Lower lobe of right lung (tissue), 2 donors: ENCODE data around the gene PML. TPM values are rescaled to one million over a fixed set of nuclear protein-coding genes. Genes with fewer than 3 reads are reported as not detected.
A peak's percentile ranks its signal among the peaks of the same experiment; 100 is the strongest.

ENCODE experiments used
- ATAC-seq, 2 donors: fragments of 200-7000 bp; cut with Tn5 transposase; one replicate each; pipeline ENCODE4 v1.9.1; 2020 to 2022; ENCODE audit warnings: mild to moderate bottlenecking in 2 of 2, moderate library complexity in 2 of 2
- DNase-seq: peaks from one replicate; pipeline ENCODE4 v3.0.0-alpha.2; 2020
- H3K27ac ChIP-seq: fragments of 200-600 bp; one replicate; pipeline ENCODE4 v1.8.0; 2022
- H3K27me3 ChIP-seq: fragments of 200-600 bp; one replicate; pipeline ENCODE4 v1.8.0; 2022; ENCODE audit warnings: low read depth
- H3K36me3 ChIP-seq: fragments of 200-600 bp; one replicate; pipeline ENCODE4 v1.8.0; 2022; ENCODE audit warnings: mild to moderate bottlenecking
- H3K4me1 ChIP-seq: fragments of 200-600 bp; one replicate; pipeline ENCODE4 v1.8.0; 2022
- H3K4me3 ChIP-seq: fragments of 200-600 bp; one replicate; pipeline ENCODE4 v1.8.0; 2022; ENCODE audit warnings: mild to moderate bottlenecking
- H3K9me3 ChIP-seq: fragments of 200-600 bp; one replicate; pipeline ENCODE4 v1.8.0; 2022
- CTCF ChIP-seq: fragments of 200-600 bp; IDR thresholded peaks from one replicate; pipeline ENCODE4 v1.8.0; 2022; ENCODE audit warnings: antibody characterized with exemption, mild to moderate bottlenecking
- intact Hi-C: fragments of 100-400 bp; cut with DNase I; formaldehyde crosslinking; loops from one replicate; pipeline ENCODE4 v1.11.0; 2022
- total RNA-seq: library from RNA; stranded (reverse); fragmentation: NEBNext Ultra II Directional; extraction: Animal tissue kit (Norgen Biotek cat#: 25700); gene quantifications from one replicate; pipeline ENCODE4 v1.2.1, GENCODE V29; 2021
- donor health status: DM: no; HTN: yes; CAD: no; lungs with severe emphysema.

PML gene
- total RNA-seq, 1 donor from 2014 or later, result 79.4 TPM

- Histone ChIP-seq H3K27ac (no peak overlapping the region), H3K4me1 (peaks cover 23% of the 10 kb centered on the region), H3K27me3 (no peaks in the 10 kb centered on the region), H3K4me3 (no peak overlapping the region), H3K9me3 (no peaks in the 10 kb centered on the region), H3K36me3 (peaks cover 95% of the 10 kb centered on the region)
- DNase-seq, result no peak
- TF ChIP-seq CTCF, result no peak
- ATAC-seq, result no peak
- intact Hi-C loops, result no loop called here
These were observed 38.4 kb downstream of the PML start for GRCh38 chr15:74032606-74033561.

- H3K9me3 ChIP-seq, result no peaks in the 10 kb centered on the region
- no peak for DNase-seq
- peaks cover 29% of the 10 kb centered on the region for H3K4me1 ChIP-seq
- no peak for TF ChIP-seq CTCF
- ATAC-seq, result no peak
- peaks cover 85% of the 10 kb centered on the region for H3K36me3 ChIP-seq
- no peaks in the 10 kb centered on the region for H3K27me3 ChIP-seq
- intact Hi-C loops, result no loop called here
- no peak overlapping the region for H3K4me3 ChIP-seq
- H3K27ac ChIP-seq, result no peak overlapping the region
These were observed 39.8 kb downstream of the PML start for GRCh38 chr15:74034206-74034755.

GRCh38 chr15:74035121-74036017 lies 40.9 kb downstream of the PML start:
- Histone ChIP-seq H3K27ac (no peak overlapping the region), H3K36me3 (peaks cover 74% of the 10 kb centered on the region), H3K4me1 (peaks cover 40% of the 10 kb centered on the region), H3K9me3 (no peaks in the 10 kb centered on the region), H3K4me3 (no peak overlapping the region), H3K27me3 (no peaks in the 10 kb centered on the region)
- ATAC-seq, result no peak
- DNase-seq, result no peak
- no peak for TF ChIP-seq CTCF
- intact Hi-C loops, result no loop called here

GRCh38 chr15:74036271-74037170 lies 42.0 kb downstream of the PML start:
- TF ChIP-seq CTCF, result peak; percentile 44
- intact Hi-C loops, result no loop called here
- peaks cover 49% of the 10 kb centered on the region for H3K4me1 ChIP-seq
- H3K36me3 ChIP-seq, result peaks cover 68% of the 10 kb centered on the region
- no peaks in the 10 kb centered on the region for H3K9me3 ChIP-seq
- no peak overlapping the region for H3K27ac ChIP-seq
- H3K27me3 ChIP-seq, result no peaks in the 10 kb centered on the region
- peak; percentile 23 to 61 for ATAC-seq
- no peak overlapping the region for H3K4me3 ChIP-seq
- peak; percentile 60 for DNase-seq
